Kidney (tissue), 14 donors: ENCODE data around the gene HEPHL1. TPM values are rescaled to one million over a fixed set of nuclear protein-coding genes. Genes with fewer than 3 reads are reported as not detected.

Source experiments
- DNase-seq, 5 donors: peaks; one replicate each; pipeline ENCODE4 v3.0.0-alpha.2; 2013 to 2020
- FAIRE-seq: peaks from 2 replicates; lab custom pipeline; 2012; peaks lifted over from hg19 to GRCh38; lab: Jason Lieb, UNC
- H3K27ac ChIP-seq, 2 donors: one replicate each; pipeline ENCODE4 v1.7.0; 2013; ENCODE audit warnings: low read depth in 2 of 2, low read length in 2 of 2, inconsistent platforms in 1 of 2
- H3K27me3 ChIP-seq: one replicate; pipeline ENCODE4 v1.7.1; 2013; ENCODE audit warnings: low read length, inconsistent platforms; ENCODE audit not compliant: control insufficient read depth, insufficient read depth
- H3K36me3 ChIP-seq, 3 donors: one replicate each; pipeline versions ENCODE4 v1.7.0 to v1.7.1; 2013; ENCODE audit warnings: low read length in 3 of 3, control low read depth in 1 of 3, inconsistent platforms in 1 of 3; ENCODE audit not compliant: insufficient read depth in 3 of 3, control insufficient read depth in 2 of 3
- H3K4me1 ChIP-seq, 3 donors: one replicate each; pipeline versions ENCODE4 v1.7.0 to v1.7.1; 2013; ENCODE audit warnings: low read length in 3 of 3, inconsistent platforms in 1 of 3, low read depth in 1 of 3; ENCODE audit not compliant: control insufficient read depth in 2 of 3, insufficient read depth in 2 of 3
- H3K4me3 ChIP-seq, 3 donors: one replicate each; pipeline versions ENCODE4 v1.7.0 to v1.8.1; 2013; ENCODE audit warnings: low read length in 3 of 3, control low read depth in 1 of 3, inconsistent platforms in 1 of 3
- H3K9ac ChIP-seq, 3 donors: one replicate each; pipeline versions ENCODE4 v1.7.0 to v1.7.1; 2013; ENCODE audit warnings: low read length in 3 of 3, control low read depth in 1 of 3, inconsistent platforms in 1 of 3
- H3K9me3 ChIP-seq, 3 donors: one replicate each; pipeline versions ENCODE4 v1.7.0 to v1.7.1; 2013; ENCODE audit warnings: low read length in 3 of 3, control low read depth in 1 of 3, inconsistent platforms in 1 of 3; ENCODE audit not compliant: control insufficient read depth in 2 of 3, insufficient read depth in 1 of 3
- CTCF ChIP-seq: IDR thresholded peaks from 3 replicates; pipeline ENCODE4 v1.5.1; 2012; ENCODE audit warnings: mild to moderate bottlenecking, moderate library complexity, borderline replicate concordance; ENCODE audit not compliant: insufficient read depth; ENCODE audit errors: extremely low read depth
- intact Hi-C: fragments of 100-400 bp; cut with DNase I; formaldehyde crosslinking; loops from one replicate; pipeline ENCODE4 v1.11.1; 2022
- polyA plus RNA-seq: library from polyadenylated mRNA; stranded (reverse); fragments of 350-450 nt; fragmentation: Illumina TruSeq; extraction: RNeasy Lipid Tissue Mini Kit (QIAGEN cat#74804); gene quantifications from one replicate; pipeline ENCODE4 v1.2.3, GENCODE V29; 2014; ENCODE audit warnings: low read depth, low replicate concordance; ENCODE audit not compliant: insufficient read depth
- total RNA-seq: library from RNA; stranded (reverse); fragmentation: NEBNext Ultra II Directional; extraction: Animal tissue kit (Norgen Biotek cat#: 25700); gene quantifications from one replicate; pipeline ENCODE4 v1.2.1, GENCODE V29; 2021
- donor health status: control.
- donor health status: control.
- donor health status: control.
- donor health status: control.
- donor health status: control.
- donor health status: DM: yes; HTN: yes; CAD: no.
- donor health status: Normal renal cell carcinoma (clear cell type).

The HEPHL1 gene
- total and polyA plus RNA-seq, 2 donors from 2014 or later = not detected

GRCh38 chr11:94059065-94059464 lies 37.9 kb downstream of the HEPHL1 start:
- no peak for DNase-seq
- Histone ChIP-seq H3K9ac (no peak overlapping the region), H3K36me3 (no peaks in the 10 kb centered on the region), H3K4me1 (no peaks in the 10 kb centered on the region), H3K4me3 (no peak overlapping the region), H3K9me3 (no peaks in the 10 kb centered on the region), H3K27ac (no peak overlapping the region), H3K27me3 (no peaks in the 10 kb centered on the region)
- TF ChIP-seq CTCF = no peak
- no peak for FAIRE-seq
- intact Hi-C loops = no loop called here

GRCh38 chr11:94060401-94060800 lies 39.2 kb downstream of the HEPHL1 start:
- no peaks in the 10 kb centered on the region for H3K4me1 ChIP-seq
- no peak overlapping the region for H3K9ac ChIP-seq
- intact Hi-C loops = no loop called here
- DNase-seq = no peak
- TF ChIP-seq CTCF = no peak
- no peaks in the 10 kb centered on the region for H3K9me3 ChIP-seq
- no peaks in the 10 kb centered on the region for H3K27me3 ChIP-seq
- no peaks in the 10 kb centered on the region for H3K36me3 ChIP-seq
- no peak overlapping the region for H3K4me3 ChIP-seq
- no peak for FAIRE-seq
- no peak overlapping the region for H3K27ac ChIP-seq

GRCh38 chr11:94062360-94062759 lies 41.2 kb downstream of the HEPHL1 start:
- H3K4me3 ChIP-seq = no peak overlapping the region
- no peaks in the 10 kb centered on the region for H3K4me1 ChIP-seq
- no peak for TF ChIP-seq CTCF
- no peak overlapping the region for H3K9ac ChIP-seq
- DNase-seq = no peak
- FAIRE-seq = no peak
- no peaks in the 10 kb centered on the region for H3K27me3 ChIP-seq
- H3K27ac ChIP-seq = no peak overlapping the region
- intact Hi-C loops = no loop called here
- no peaks in the 10 kb centered on the region for H3K9me3 ChIP-seq
- H3K36me3 ChIP-seq = no peaks in the 10 kb centered on the region

- no peak for TF ChIP-seq CTCF
- Histone ChIP-seq H3K27me3 (no peaks in the 10 kb centered on the region), H3K9ac (no peak overlapping the region), H3K4me3 (no peak overlapping the region), H3K9me3 (no peaks in the 10 kb centered on the region), H3K27ac (no peak overlapping the region), H3K4me1 (no peaks in the 10 kb centered on the region), H3K36me3 (no peaks in the 10 kb centered on the region)
- intact Hi-C loops = no loop called here
- DNase-seq (peak in 2 of 5 donors; percentile 8 to 22), FAIRE-seq (no peak)
Observed at GRCh38 chr11:94066901-94067429, 45.8 kb downstream of the HEPHL1 start.
